OCI-LY1 (cell line): ENCODE data around the gene CRYBG3.

Experiments used
- H2AFZ ChIP-seq: fragments of 200-600 bp; sonication (generic), shearing (Covaris generic); 2 replicates; pipeline ENCODE4 v1.6.0; 2014; ENCODE audit warnings: antibody characterized with exemption, mild to moderate bottlenecking, low read length
- H3F3A ChIP-seq: fragments of 200-600 bp; sonication (generic), shearing (Covaris generic); 2 replicates; pipeline ENCODE4 v1.6.0; 2014; ENCODE audit warnings: mild to moderate bottlenecking, antibody characterized with exemption, low read length, moderate library complexity; ENCODE audit not compliant: insufficient read depth
- H3K27ac ChIP-seq: fragments of 200-600 bp; sonication (generic); 2 replicates; pipeline ENCODE4 v1.5.1; 2014; ENCODE audit warnings: low read length, mixed run types, mild to moderate bottlenecking, low read depth; ENCODE audit not compliant: poor library complexity, severe bottlenecking
- H3K27me3 ChIP-seq: fragments of 200-600 bp; sonication (generic); 2 replicates; pipeline ENCODE4 v1.6.0; 2014; ENCODE audit warnings: antibody characterized with exemption, mild to moderate bottlenecking, low read length, moderate library complexity; ENCODE audit not compliant: insufficient read depth
- H3K36me3 ChIP-seq: fragments of 200-600 bp; sonication (generic); 2 replicates; pipeline ENCODE4 v1.6.1; 2014; ENCODE audit warnings: mild to moderate bottlenecking, antibody characterized with exemption, low read length, moderate library complexity, mixed read lengths; ENCODE audit not compliant: insufficient read depth
- H3K4me1 ChIP-seq: fragments of 200-600 bp; sonication (generic); 2 replicates; pipeline ENCODE4 v1.5.1; 2014; ENCODE audit warnings: mild to moderate bottlenecking, low read length, moderate library complexity; ENCODE audit not compliant: insufficient read depth, severe bottlenecking
- H3K4me2 ChIP-seq: fragments of 200-600 bp; sonication (generic), shearing (Covaris generic); 2 replicates; pipeline ENCODE4 v1.6.1; 2014; ENCODE audit warnings: low read length
- H3K4me3 ChIP-seq: fragments of 200-600 bp; sonication (generic); 2 replicates; pipeline ENCODE4 v1.5.1; 2014; ENCODE audit warnings: low read length, low read depth, mild to moderate bottlenecking, mixed read lengths; ENCODE audit not compliant: poor library complexity, severe bottlenecking
- H3K79me2 ChIP-seq: fragments of 200-600 bp; shearing (Covaris generic); 2 replicates; pipeline ENCODE4 v1.6.1; 2016; ENCODE audit warnings: mixed run types, low read length, mixed read lengths; ENCODE audit not compliant: insufficient read depth
- H3K9ac ChIP-seq: fragments of 200-600 bp; sonication (generic), shearing (Covaris generic); 2 replicates; pipeline ENCODE4 v1.6.1; 2014; ENCODE audit warnings: mild to moderate bottlenecking, low read length, mixed read lengths
- H3K9me2 ChIP-seq: fragments of 200-600 bp; sonication (generic), shearing (Covaris generic); 2 replicates; pipeline ENCODE4 v1.6.1; 2014; ENCODE audit warnings: low read depth, mild to moderate bottlenecking, low read length, mixed read lengths
- H3K9me3 ChIP-seq: fragments of 200-600 bp; shearing (Covaris generic); 2 replicates; pipeline ENCODE4 v1.6.1; 2014; ENCODE audit warnings: low read length, mixed read lengths
- H4K20me1 ChIP-seq: fragments of 200-600 bp; sonication (generic), shearing (Covaris generic); 2 replicates; pipeline ENCODE4 v1.6.0; 2016; ENCODE audit warnings: mild to moderate bottlenecking, low read length; ENCODE audit not compliant: insufficient read depth
- CTCF ChIP-seq: fragments of 200-600 bp; sonication (generic), shearing (Covaris generic); IDR thresholded peaks from 2 replicates; pipeline ENCODE4 v1.5.1; 2017; ENCODE audit warnings: mild to moderate bottlenecking, antibody characterized with exemption, low read length, moderate library complexity, mixed read lengths
- EZH2 ChIP-seq: fragments of 200-600 bp; sonication (generic), shearing (Covaris generic); IDR thresholded peaks from 2 replicates; pipeline ENCODE4 v1.8.0; 2017; ENCODE audit warnings: borderline replicate concordance, mixed run types, mild to moderate bottlenecking, antibody characterized with exemption, low read length, moderate library complexity, mixed read lengths

The CRYBG3 gene

GRCh38 chr3:97949110-97949485 lies 127.3 kb downstream of the CRYBG3 start:
- H3K36me3 ChIP-seq, result peaks cover 94% of the 10 kb centered on the region
- H3K9ac ChIP-seq, result no peak overlapping the region
- no peaks in the 10 kb centered on the region for H3K9me2 ChIP-seq
- no peaks in the 10 kb centered on the region for H3K27me3 ChIP-seq
- H3K4me1 ChIP-seq, result no peaks in the 10 kb centered on the region
- no peaks in the 10 kb centered on the region for H4K20me1 ChIP-seq
- no peak overlapping the region for H3K4me2 ChIP-seq
- H2AFZ ChIP-seq, result no peak overlapping the region
- TF ChIP-seq EZH2 (no peak), CTCF (no peak)
- no peak overlapping the region for H3K4me3 ChIP-seq
- H3F3A ChIP-seq, result no peaks in the 10 kb centered on the region
- no peaks in the 10 kb centered on the region for H3K79me2 ChIP-seq
- no peaks in the 10 kb centered on the region for H3K9me3 ChIP-seq
- no peak overlapping the region for H3K27ac ChIP-seq

- no peaks in the 10 kb centered on the region for H3K4me1 ChIP-seq
- H3K9ac ChIP-seq, result no peak overlapping the region
- H3K9me3 ChIP-seq, result no peaks in the 10 kb centered on the region
- TF ChIP-seq CTCF (no peak), EZH2 (no peak)
- no peak overlapping the region for H2AFZ ChIP-seq
- no peaks in the 10 kb centered on the region for H3F3A ChIP-seq
- H3K4me2 ChIP-seq, result no peak overlapping the region
- no peaks in the 10 kb centered on the region for H3K9me2 ChIP-seq
- peaks cover 96% of the 10 kb centered on the region for H3K36me3 ChIP-seq
- no peaks in the 10 kb centered on the region for H4K20me1 ChIP-seq
- H3K27me3 ChIP-seq, result no peaks in the 10 kb centered on the region
- no peak overlapping the region for H3K27ac ChIP-seq
- no peaks in the 10 kb centered on the region for H3K79me2 ChIP-seq
- no peak overlapping the region for H3K4me3 ChIP-seq
These were observed 127.9 kb downstream of the CRYBG3 start for GRCh38 chr3:97949743-97950142.

- Histone ChIP-seq H4K20me1 (no peaks in the 10 kb centered on the region), H3K9me2 (no peaks in the 10 kb centered on the region), H3K27ac (no peak overlapping the region), H3K4me2 (no peak overlapping the region), H3K9me3 (no peaks in the 10 kb centered on the region), H3K36me3 (peaks cover 92% of the 10 kb centered on the region), H3K4me3 (no peak overlapping the region), H3K9ac (no peak overlapping the region), H3K4me1 (no peaks in the 10 kb centered on the region), H2AFZ (no peak overlapping the region), H3F3A (no peaks in the 10 kb centered on the region), H3K27me3 (no peaks in the 10 kb centered on the region), H3K79me2 (no peaks in the 10 kb centered on the region)
- TF ChIP-seq EZH2 (no peak), CTCF (no peak)
These were observed 128.5 kb downstream of the CRYBG3 start for GRCh38 chr3:97950360-97950759.
